Measurements from ENCODE around the gene NAALADL2.

DNA sequence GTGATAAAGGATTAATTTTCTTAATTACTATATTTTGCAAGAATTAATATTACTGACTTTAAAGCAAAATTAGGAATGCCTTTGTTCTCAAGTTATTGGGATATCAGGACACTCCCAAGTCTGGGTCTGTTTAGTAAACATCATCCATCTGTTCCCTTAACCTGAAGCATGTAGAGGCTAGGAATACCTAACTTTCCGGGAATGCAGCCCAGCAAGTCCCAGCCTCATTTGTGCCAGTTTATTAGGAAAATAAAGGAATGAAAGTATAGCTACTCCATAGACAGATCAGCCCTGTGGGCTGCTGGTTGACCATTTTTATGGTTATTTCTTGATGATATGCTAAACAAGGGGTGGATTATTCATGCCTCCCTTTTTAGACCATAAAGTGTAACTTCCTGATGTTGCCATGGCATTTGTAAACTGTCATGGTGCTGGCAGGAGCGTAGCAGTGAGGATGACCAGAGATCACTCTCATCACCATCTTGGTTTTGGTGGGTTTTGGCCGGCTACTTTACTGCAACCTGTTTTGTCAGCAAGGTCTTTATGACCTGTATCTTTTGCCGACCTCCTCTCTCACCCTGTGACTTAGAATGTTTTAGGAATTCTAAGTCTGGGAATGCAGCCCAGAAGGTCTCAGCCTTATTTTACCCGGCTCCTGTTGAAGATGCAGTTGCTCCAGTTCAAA is 540.2 kb downstream of the NAALADL2 start:
- TF ChIP-seq CTCF (conservative IDR thresholded peaks at IDR 0.05 in 1 of 2, IDR thresholded peaks at IDR 0.05 in 1 of 2; ENCODE audit: low read depth in 1 of 2, low read length in 2 of 2) (no peak), EZH2 (IDR thresholded peaks at IDR 0.05; ENCODE audit: low read length, missing control alignments) (no peak)
